Body of pancreas (tissue), 4 donors: ENCODE measurements around the gene MRPL46.

ENCODE experiments used
- POLR2A ChIP-seq, 3 donors: fragments of 450-650 bp; IDR thresholded peaks; one replicate each; pipeline ENCODE4 v1.6.1; 2016; ENCODE audit warnings: antibody characterized with exemption in 3 of 3, mild to moderate bottlenecking in 2 of 3
- TF ChIP-seq, protein P1 (sequence below), 7 experiments: fragments of 450-650 bp in 4 of 7; fragments of 200-600 bp in 3 of 7; sonication (generic) in 3 of 7; IDR thresholded peaks; one replicate each; pipeline ENCODE4 v1.5.1; 2016 to 2019; ENCODE audit warnings: antibody characterized with exemption in 7 of 7

- TF ChIP-seq, protein P1, sequence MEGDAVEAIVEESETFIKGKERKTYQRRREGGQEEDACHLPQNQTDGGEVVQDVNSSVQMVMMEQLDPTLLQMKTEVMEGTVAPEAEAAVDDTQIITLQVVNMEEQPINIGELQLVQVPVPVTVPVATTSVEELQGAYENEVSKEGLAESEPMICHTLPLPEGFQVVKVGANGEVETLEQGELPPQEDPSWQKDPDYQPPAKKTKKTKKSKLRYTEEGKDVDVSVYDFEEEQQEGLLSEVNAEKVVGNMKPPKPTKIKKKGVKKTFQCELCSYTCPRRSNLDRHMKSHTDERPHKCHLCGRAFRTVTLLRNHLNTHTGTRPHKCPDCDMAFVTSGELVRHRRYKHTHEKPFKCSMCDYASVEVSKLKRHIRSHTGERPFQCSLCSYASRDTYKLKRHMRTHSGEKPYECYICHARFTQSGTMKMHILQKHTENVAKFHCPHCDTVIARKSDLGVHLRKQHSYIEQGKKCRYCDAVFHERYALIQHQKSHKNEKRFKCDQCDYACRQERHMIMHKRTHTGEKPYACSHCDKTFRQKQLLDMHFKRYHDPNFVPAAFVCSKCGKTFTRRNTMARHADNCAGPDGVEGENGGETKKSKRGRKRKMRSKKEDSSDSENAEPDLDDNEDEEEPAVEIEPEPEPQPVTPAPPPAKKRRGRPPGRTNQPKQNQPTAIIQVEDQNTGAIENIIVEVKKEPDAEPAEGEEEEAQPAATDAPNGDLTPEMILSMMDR (IDR thresholded peaks at IDR 0.05) = no peak
- no peak for TF ChIP-seq POLR2A (IDR thresholded peaks at IDR 0.05)
Observed at GRCh38 chr15:88428805-88429605, 38.2 kb downstream of the MRPL46 start.
